ENCODE results near the gene DNAH11.
"Not testable (repeated sequence)": the region's sequence is repeated elsewhere in the genome, so short reads cannot be mapped to it uniquely, and the experiment has no call there.

The DNAH11 gene

DNA sequence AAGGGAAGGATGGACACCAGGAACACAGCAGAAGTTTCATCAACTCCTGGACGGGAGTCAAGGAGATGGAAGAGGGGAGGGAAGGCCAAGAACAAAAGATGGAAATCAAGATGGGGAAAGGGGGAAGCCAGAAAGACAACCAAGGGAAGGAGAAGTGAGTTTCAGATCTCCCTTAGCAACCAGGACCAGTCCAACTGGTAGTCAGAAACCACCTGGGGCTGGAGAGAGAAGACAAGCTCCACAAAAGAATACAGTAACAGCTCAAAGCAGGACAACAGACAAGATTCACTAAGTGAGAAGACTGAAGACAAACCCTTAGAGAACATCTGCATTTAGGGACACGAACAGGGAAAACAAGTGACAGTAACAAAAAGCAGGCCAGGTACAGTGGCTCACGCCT, 372.3 kb downstream of the DNAH11 start:
- FAIRE-seq (no peak), DNase-seq (ENCODE audit: insufficient read length, low spot score) (no peak)

DNA sequence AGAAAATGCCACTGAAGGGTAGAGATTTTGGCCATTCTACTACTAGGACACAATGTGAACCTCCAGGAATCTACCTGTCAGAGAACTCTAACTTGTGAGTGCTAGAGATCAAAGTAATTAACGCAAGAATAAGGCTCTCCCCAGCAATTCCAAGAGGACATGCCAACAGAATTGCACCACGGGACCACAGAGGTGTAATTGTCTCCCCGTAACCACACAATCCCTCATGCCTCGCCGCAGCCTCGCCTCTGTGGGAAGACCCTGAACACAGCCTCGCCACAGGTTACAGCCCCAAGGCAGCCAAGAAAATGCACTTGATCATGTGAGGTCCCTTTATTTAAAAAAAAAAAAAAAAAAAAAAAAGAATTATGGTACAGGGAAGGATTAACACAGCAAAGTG, 373.3 kb downstream of the DNAH11 start:
- no peak for FAIRE-seq
- DNase-seq (ENCODE audit: insufficient read length, low spot score) = no peak

DNA sequence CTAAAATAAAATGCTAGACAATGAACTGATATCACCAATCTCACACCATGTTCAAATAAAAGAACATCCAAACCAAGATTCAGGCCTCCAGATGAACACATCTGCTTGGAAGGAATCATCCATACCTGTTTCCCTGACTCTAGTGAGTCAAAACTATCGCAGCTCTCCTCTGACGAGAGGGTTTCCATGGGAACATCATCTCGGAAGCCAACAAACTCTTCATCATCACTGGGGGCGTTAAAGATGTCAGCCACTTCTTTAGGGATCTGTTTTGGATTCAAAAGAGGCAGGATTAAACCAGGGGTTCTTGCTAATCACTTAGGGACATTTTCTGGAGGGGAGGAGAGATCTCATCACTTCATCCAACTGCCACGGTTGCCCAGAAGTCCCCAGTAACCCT, 373.8 kb downstream of the DNAH11 start:
- no peak for DNase-seq (ENCODE audit: insufficient read length, low spot score)
- no peak for FAIRE-seq

GRCh38 chr7:21918216-21918615, 375.4 kb downstream of the DNAH11 start:
- DNase-seq (ENCODE audit: insufficient read length, low spot score) (no peak), FAIRE-seq (no peak)

DNA sequence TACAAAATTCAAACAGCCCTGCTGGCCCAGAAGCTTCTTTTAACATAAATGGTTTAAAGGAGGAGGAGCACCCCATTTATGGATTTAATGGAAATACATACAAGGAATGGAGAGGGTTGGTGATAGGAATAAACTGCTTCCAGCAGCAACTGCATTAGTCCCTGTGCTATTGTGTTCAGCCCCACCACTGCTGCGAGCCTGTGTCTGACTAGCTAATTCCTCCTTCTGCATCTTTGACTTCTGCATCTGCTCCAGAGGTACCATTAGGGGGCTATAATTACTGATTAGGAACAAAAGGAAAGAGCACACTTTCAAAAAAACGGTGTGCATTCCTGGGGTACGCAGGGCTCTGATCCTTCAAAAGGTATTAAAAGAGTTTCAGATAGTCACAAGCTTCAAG, 378.1 kb downstream of the DNAH11 start:
- DNase-seq (ENCODE audit: insufficient read length, low spot score) = no peak
- FAIRE-seq = no peak

DNA sequence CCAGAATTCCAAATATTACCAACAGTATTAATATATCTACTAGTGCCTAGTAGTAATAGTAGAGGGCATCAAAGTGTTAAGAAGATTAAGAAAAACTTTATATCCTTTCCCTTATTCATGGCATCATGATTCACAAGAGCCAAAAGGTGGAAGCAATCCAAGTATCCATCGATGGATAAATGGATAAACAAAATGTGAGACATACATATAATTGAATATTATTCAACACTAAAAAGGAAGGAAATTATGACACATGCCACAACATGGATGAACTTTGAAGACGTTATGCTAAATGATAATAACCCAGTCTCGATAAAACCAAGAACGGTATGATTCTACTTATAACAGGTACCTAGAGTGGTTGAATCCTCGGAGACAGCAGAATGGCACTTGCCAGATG, 379.8 kb downstream of the DNAH11 start:
- no peak for FAIRE-seq
- DNase-seq (ENCODE audit: insufficient read length, low spot score) = no peak

- DNase-seq (ENCODE audit: insufficient read length, low spot score) (no peak), FAIRE-seq (no peak)
These were observed 380.8 kb downstream of the DNAH11 start for GRCh38 chr7:21923658-21924057.

GRCh38 chr7:21926448-21926847, 383.6 kb downstream of the DNAH11 start:
- no peak for DNase-seq (ENCODE audit: insufficient read length, low spot score)
- FAIRE-seq = no peak

- FAIRE-seq (no peak), DNase-seq (ENCODE audit: insufficient read length, low spot score) (no peak)
These were observed 384.9 kb downstream of the DNAH11 start for GRCh38 chr7:21927693-21928092.

GRCh38 chr7:21933293-21933692, 390.5 kb downstream of the DNAH11 start:
- not testable (repeated sequence) for FAIRE-seq; DNase-seq (ENCODE audit: insufficient read length, low spot score)

DNA sequence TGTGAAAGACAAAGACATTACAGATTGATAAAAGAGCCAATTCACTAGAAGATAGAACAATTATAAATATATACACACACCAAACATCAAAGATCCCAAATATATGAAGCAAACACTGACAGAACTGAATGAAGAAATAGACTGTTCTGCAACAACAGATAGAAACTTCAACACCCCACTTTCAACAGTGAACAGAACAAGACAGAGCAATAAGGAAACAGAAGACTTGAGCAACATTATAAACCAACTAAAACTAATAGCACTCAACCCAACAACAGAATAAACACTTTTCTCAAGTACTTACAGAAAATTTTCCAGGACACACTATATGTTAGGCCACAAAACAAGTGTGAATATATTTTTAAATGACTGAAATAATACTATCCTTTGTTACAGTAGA, 392.0 kb downstream of the DNAH11 start:
- FAIRE-seq (no peak), DNase-seq (ENCODE audit: insufficient read length, low spot score) (no peak)

DNA sequence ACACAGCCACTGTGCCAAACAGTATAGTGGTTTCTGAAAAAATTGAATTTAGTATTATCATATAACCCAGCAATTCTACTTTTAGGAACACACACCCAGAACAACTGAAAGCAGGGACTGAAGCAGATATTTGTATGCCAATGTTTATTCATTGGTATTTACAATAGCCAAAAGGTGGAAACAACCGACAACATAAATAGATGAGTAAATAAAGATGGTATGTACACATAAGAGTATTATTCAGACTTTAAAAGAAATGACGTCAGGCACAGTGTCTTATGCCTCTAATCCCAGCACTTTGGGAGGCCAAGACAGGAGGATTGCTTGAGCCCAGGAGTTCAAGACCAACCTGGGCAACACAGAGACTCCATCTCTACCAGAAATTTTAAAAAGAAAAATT, 395.6 kb downstream of the DNAH11 start:
- DNase-seq (ENCODE audit: insufficient read length, low spot score) = no peak
- FAIRE-seq = no peak

DNA sequence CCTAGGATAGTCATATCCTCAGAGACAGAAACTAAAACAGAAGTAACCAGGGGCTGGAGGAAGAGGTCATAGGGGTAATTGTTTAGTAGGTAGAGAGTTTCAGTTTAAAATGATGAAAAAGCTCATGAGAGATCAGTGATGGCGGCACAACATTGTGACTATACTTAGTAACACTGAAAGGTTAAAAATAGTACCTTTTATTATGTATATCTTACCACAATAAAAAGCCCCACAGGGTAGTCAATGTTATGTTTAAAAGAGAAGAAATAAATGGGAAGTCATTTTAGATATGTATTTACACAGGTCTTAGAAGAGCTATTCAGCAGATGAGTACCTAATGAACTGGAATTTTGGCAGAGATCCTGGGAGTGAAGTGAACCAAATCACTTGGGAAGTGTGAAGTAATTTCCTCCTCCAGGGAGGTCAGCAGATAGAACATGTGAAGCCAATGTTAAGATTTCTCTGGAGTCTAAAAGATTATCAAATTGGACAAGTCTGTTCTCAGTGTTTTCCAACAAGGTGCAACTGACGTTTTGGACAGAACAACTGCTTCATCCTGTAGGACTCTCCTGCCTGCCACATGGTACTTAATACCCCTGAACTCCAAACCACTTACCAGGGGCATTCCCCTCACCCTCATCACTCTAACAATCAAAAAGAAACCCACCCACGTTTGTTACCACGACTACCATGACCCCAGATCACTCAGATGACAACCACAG, 396.5 kb downstream of the DNAH11 start:
- FAIRE-seq = no peak

GRCh38 chr7:21939858-21940372, 397.1 kb downstream of the DNAH11 start:
- FAIRE-seq (no peak), DNase-seq (ENCODE audit: insufficient read length, low spot score) (no peak)

More for the DNA sequence above, 396.5 kb downstream of the DNAH11 start:
- DNase-seq (ENCODE audit: insufficient read length, low spot score) = no peak

DNA sequence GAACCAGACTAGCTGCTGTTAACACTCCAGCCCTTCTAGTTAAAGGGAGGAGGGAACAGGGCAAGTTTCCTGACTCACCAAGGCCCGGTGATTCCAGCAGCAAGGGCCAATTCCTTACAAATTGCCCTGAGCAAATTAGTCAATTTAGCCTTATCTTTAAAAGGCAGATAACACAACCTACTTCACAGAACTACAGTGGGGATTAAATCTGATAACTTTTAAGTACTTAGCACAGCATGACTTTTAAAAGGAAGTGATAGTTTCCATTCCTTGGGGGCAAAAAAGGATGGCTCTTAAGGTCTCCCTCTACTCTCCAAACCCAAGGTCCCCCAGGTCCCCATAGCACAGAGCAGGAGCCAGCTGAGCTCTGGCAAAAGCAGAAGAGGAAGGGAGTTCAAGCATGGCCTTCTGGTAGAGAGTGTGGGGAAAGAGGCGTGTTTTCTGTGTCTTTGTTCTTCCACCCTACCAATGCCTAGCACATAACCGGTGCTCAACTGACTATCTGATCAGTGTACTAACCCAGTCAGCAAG, 398.8 kb downstream of the DNAH11 start:
- DNase-seq (ENCODE audit: insufficient read length, low spot score) (no peak), FAIRE-seq (no peak)

- DNase-seq (ENCODE audit: insufficient read length, low spot score) (no peak), FAIRE-seq (no peak)
These were observed 400.1 kb downstream of the DNAH11 start for GRCh38 chr7:21942955-21943354.

- no peak for FAIRE-seq
- DNase-seq (ENCODE audit: insufficient read length, low spot score) = no peak
These were observed 400.6 kb downstream of the DNAH11 start for GRCh38 chr7:21943436-21943835.

GRCh38 chr7:21944616-21945453, 402.0 kb downstream of the DNAH11 start:
- no peak for DNase-seq (ENCODE audit: insufficient read length, low spot score)
- no peak for FAIRE-seq

DNA sequence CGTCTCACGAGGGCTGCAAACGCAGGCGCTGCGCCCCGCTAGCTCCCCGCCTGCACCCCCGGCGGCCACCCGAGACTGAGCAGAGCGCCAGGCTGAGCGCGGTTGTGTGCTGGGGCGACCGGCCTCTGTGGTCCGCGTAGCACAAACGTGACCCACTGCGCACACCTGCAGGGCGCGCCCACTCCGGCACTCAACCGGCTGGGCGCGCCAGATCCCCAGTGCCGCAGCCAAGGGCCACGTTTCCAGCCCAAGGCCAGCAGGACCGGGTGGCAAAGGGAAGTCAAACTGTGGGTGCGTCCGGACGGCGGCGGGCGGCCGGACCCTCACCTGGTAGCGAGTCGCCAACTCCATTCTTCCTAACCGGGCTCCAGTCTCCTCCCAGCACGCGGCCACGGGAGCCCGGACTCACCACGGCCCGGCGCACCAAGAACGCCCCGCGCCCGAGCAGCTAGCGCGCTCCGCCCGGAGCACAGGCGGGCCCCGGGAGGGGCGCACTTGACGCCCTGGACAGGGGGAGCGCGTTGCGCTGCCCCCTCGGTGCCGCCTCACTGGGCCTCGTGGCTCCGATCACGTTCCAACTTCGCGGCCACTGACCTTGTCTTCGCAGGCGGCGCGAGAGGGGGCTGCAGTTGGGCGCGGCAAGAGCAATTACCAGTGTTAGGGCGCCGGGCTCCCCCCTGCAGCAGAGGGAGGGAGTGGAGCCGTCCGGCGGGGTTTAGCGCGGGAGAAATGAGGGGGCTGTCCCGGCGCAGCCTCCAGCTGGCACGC, 402.8 kb downstream of the DNAH11 start, which contains the start of gene CDCA7L:
Gene CDCA7L (minus strand): TSS at position 446 of the 768 bp plus-strand sequence. CDS start 95 bp downstream, at position 351.
- FAIRE-seq = peak; percentile 64
- DNase-seq (ENCODE audit: insufficient read length, low spot score) = peak; percentile 85

DNA sequence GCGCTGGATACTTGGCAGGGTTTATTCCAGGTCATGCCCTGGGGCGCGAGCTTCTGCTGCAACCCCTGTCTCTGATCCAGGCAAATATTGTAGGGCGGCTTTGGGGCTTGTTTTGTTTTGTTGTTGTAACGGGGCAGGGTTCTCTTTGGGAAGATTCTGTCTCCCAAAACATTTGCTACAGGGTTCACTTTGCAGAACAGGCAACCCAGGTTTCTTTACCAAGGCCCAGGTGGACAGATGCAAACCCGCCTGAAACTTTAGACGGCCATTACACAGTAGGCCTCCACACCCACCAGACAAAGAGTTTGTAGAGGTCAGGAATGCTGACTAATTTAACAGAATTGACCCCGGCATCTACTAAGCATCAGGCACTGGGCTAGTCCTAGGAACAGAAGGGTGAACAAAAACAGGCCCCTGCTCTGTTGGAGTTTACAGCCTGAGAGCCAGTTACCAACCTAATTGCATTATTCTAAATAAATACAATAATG, 403.4 kb downstream of the DNAH11 start:
- no peak for DNase-seq (ENCODE audit: insufficient read length, low spot score)
- FAIRE-seq = no peak

DNA sequence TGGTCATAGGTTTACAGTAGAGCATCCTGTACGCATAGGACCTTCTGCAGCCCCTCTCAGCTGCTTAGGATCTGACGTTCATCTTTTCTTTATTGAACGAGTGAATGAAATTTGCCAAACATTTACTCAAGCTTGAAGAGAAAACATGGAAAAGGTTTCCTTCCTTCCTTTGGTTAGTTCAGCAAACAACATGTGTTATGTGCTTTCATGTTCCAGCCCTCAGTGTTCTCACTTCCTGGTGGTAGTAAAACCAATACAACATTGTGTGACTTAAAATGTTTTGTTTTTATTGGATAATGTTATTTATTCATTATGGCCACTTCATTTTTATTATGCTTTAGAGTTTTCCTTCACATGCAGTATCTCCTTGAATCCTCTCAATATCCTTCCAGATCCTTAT, 404.2 kb downstream of the DNAH11 start:
- no peak for FAIRE-seq
- DNase-seq (ENCODE audit: insufficient read length, low spot score) = no peak
